Esophagus muscularis mucosa (tissue), 4 donors: ENCODE results near the gene GDF3. TPM values are rescaled to one million over a fixed set of nuclear protein-coding genes. Genes with fewer than 3 reads are reported as not detected.
"Not testable (repeated sequence)": the region's sequence is repeated elsewhere in the genome, so short reads cannot be mapped to it uniquely, and the experiment has no call there.

Experiments used
- DNase-seq: peaks from one replicate; pipeline ENCODE4 v3.0.0-alpha.2; 2017; ENCODE audit errors: extremely low spot score
- H3K27ac ChIP-seq, 4 donors: fragments of 200-600 bp; sonication (generic); replicated peaks in 1 of 4; 1 replicate in 3 of 4; 2 replicates in 1 of 4; pipeline ENCODE4 v1.5.1; 2016 to 2019; ENCODE audit warnings: mild to moderate bottlenecking in 1 of 4
- H3K27me3 ChIP-seq, 4 donors: fragments of 200-600 bp; sonication (generic); one replicate each; pipeline versions ENCODE4 v1.5.1 to v1.6.0; 2016 to 2019
- H3K36me3 ChIP-seq, 4 donors: fragments of 200-600 bp; sonication (generic); one replicate each; pipeline ENCODE4 v1.5.1; 2016 to 2019
- H3K4me1 ChIP-seq, 4 donors: fragments of 200-600 bp; sonication (generic); one replicate each; pipeline ENCODE4 v1.5.1; 2016 to 2019
- H3K4me3 ChIP-seq, 4 donors: fragments of 200-600 bp; sonication (generic); 1 replicate in 2 of 4; 2 replicates in 2 of 4; pipeline ENCODE4 v1.5.1; 2016 to 2019; ENCODE audit warnings: mild to moderate bottlenecking in 4 of 4, moderate library complexity in 1 of 4
- H3K9me3 ChIP-seq, 4 donors: fragments of 200-600 bp; sonication (generic); 1 replicate in 3 of 4; 2 replicates in 1 of 4; pipeline ENCODE4 v1.5.1; 2016 to 2019
- CTCF ChIP-seq, 3 experiments: fragments of 200-600 bp in 2 of 3; fragments of 450-650 bp in 1 of 3; sonication (generic) in 2 of 3; IDR thresholded peaks; one replicate each; pipeline ENCODE4 v1.5.1; 2017 to 2019; ENCODE audit warnings: antibody characterized with exemption in 3 of 3, mild to moderate bottlenecking in 2 of 3, moderate library complexity in 1 of 3
- EP300 ChIP-seq: sonication (generic); formaldehyde crosslinking; IDR thresholded peaks from one replicate; pipeline ENCODE4 v1.6.1; 2017; ENCODE audit warnings: antibody characterized with exemption
- POLR2A ChIP-seq: fragments of 450-650 bp; IDR thresholded peaks from one replicate; pipeline ENCODE4 v1.6.1; 2017; ENCODE audit warnings: antibody characterized with exemption, moderate library complexity, mild to moderate bottlenecking, low read depth
- POLR2AphosphoS5 ChIP-seq, 2 donors: sonication (generic); formaldehyde crosslinking; IDR thresholded peaks; one replicate each; pipeline ENCODE4 v1.6.1; 2017; ENCODE audit warnings: antibody characterized with exemption in 2 of 2
- WGBS: methylation state at CpG from one replicate; pipeline ENCODE4 v1.1.5; 2018; 5-methylcytosine and 5-hydroxymethylcytosine counted together
- intact Hi-C: fragments of 100-400 bp; cut with DNase I; formaldehyde crosslinking; loops from one replicate; pipeline ENCODE4 v1.15.1; 2023
- total RNA-seq, 4 donors: library from RNA; depleted of rRNA; stranded (reverse); fragments of >200 nt; gene quantifications; one replicate each; pipeline versions ENCODE4 v1.1.0 to v1.2.1, GENCODE V29; 2016

GDF3 gene
- total RNA-seq = under 1 TPM in 2 of 4 donors, not detected in 2; 0.26 to 0.40 TPM

- peak within 1 kb of the TSS in 1 of 4 donors; percentile 12 for H3K4me3 ChIP-seq
- DNase-seq = no peak
- TF ChIP-seq POLR2AphosphoS5 (IDR thresholded peaks at IDR 0.05) (no peak), CTCF (IDR thresholded peaks at IDR 0.05) (no peak), EP300 (no peak), POLR2A (no peak)
Measured at GRCh38 chr12:7695566-7696197, at the start of gene GDF3. Gene GDF3 (minus strand): TSS chr12:7695775. CDS start chr12:7695728, 47 bp downstream.

GRCh38 chr12:7732993-7733392 lies 37.4 kb upstream of the GDF3 start:
- H3K27me3 ChIP-seq = no peaks in the 10 kb centered on the region
- no peak overlapping the region for H3K27ac ChIP-seq
- H3K9me3 ChIP-seq = peaks cover 0 to under 1% (median 0%) of the 10 kb centered on the region in 4 donors
- 49% methylated on average over 3 of the region's 3 CpGs for WGBS
- no peak for DNase-seq
- H3K4me3 ChIP-seq = no peak overlapping the region
- intact Hi-C loops = no loop called here
- no peaks in the 10 kb centered on the region for H3K36me3 ChIP-seq
- no peaks in the 10 kb centered on the region for H3K4me1 ChIP-seq
- no peak for TF ChIP-seq CTCF (IDR thresholded peaks at IDR 0.05)
- no peak for TF ChIP-seq POLR2A
- TF ChIP-seq EP300 = no peak

More at GRCh38 chr12:7695566-7696197, at the start of gene GDF3:
- Histone ChIP-seq H3K27ac (no peak within 1 kb of the TSS), H3K36me3 (no peaks in the 10 kb centered on the region), H3K4me1 (peaks cover 0 to 10% (median 0%) of the 10 kb centered on the region in 4 donors), H3K9me3 (no peaks in the 10 kb centered on the region), H3K27me3 (peaks cover 0 to 4% (median 0%) of the 10 kb centered on the region in 4 donors)
- WGBS = 34% methylated on average over 7 of the region's 7 CpGs
- intact Hi-C loops = no loop called here

- no peaks in the 10 kb centered on the region for H3K27me3 ChIP-seq
- DNase-seq = no peak
- no peaks in the 10 kb centered on the region for H3K36me3 ChIP-seq
- H3K27ac ChIP-seq = no peak overlapping the region
- peaks cover 0 to 3% (median 0%) of the 10 kb centered on the region in 4 donors for H3K9me3 ChIP-seq
- TF ChIP-seq EP300 (no peak), CTCF (IDR thresholded peaks at IDR 0.05) (no peak), POLR2AphosphoS5 (IDR thresholded peaks at IDR 0.05) (no peak), POLR2A (no peak)
- WGBS = 41% methylated on average over 5 of the region's 5 CpGs
- no peaks in the 10 kb centered on the region for H3K4me1 ChIP-seq
- intact Hi-C loops = no loop called here
- H3K4me3 ChIP-seq = no peak overlapping the region
Measured at GRCh38 chr12:7731486-7731885, 35.9 kb upstream of the GDF3 start.

GRCh38 chr12:7730984-7731383 lies 35.4 kb upstream of the GDF3 start:
- H3K4me3 ChIP-seq, H3K27me3 ChIP-seq, intact Hi-C loops, H3K36me3 ChIP-seq, H3K4me1 ChIP-seq, H3K27ac ChIP-seq, DNase-seq, H3K9me3 ChIP-seq: not testable (repeated sequence)

- Histone ChIP-seq H3K9me3 (peaks cover 0 to 7% (median 0%) of the 10 kb centered on the region in 4 donors), H3K36me3 (no peaks in the 10 kb centered on the region), H3K4me3 (no peak overlapping the region), H3K27ac (no peak overlapping the region), H3K4me1 (no peaks in the 10 kb centered on the region), H3K27me3 (peaks cover 0 to 7% (median 0%) of the 10 kb centered on the region in 4 donors)
- DNase-seq = no peak
- WGBS = 43% methylated on average over 4 of the region's 4 CpGs
- intact Hi-C loops = no loop called here
- no peak for TF ChIP-seq CTCF (IDR thresholded peaks at IDR 0.05)
- no peak for TF ChIP-seq EP300
- TF ChIP-seq POLR2A = no peak
- TF ChIP-seq POLR2AphosphoS5 (IDR thresholded peaks at IDR 0.05) = no peak
Measured at GRCh38 chr12:7729746-7730145, 34.2 kb upstream of the GDF3 start.
